ENCODE results near the gene TTC19.
A peak's percentile ranks its signal among the peaks of the same experiment; 100 is the strongest.
"Not testable (repeated sequence)": the region's sequence is repeated elsewhere in the genome, so short reads cannot be mapped to it uniquely, and the experiment has no call there.

Gene TTC19

GRCh38 chr17:15972497-15972951 is 27.1 kb upstream of the TTC19 start:
- DNase-seq (ENCODE audit: low read depth in 2 of 2, low spot score in 1 of 2): no peak

DNA sequence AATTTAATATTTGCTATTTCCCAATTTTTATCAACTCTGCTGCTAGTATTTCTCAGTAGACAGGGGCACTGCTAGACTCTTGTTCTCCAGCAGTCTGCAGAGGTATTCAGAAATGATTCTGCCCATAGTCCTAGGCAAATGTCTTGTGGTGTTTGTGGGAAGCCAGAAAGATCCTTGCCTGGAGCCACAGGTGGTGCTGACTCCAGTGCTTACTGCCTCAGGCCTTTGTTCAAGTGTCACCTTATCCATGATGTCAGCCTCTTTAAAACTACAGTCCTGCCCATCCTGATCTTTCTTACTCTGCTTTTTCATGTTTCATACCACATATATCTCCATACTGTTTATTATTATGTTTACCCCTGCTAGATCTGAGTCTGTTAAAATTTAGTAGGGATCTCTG is 26.6 kb upstream of the TTC19 start:
- no peak for DNase-seq (ENCODE audit: low read depth in 2 of 2, low spot score in 1 of 2)

DNA sequence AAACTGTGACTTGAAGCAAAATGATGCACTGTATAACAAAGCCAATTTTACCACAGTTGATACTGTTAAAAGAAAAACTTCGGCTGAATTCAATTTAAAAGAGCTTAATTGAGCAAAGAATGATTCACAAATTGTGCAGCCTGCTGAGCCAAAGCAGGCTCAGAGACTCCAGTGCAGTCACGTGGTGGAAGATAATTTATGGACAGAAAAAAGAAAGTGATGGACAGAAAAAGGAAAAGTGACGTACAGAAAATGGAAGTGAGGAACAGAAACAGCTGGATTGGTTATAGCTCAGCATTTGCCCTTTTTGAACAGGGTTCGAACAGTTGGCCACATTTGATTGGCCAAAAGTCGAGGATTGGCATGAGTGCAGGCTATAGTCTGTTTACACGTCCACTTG is 25.8 kb upstream of the TTC19 start:
- no peak for DNase-seq (ENCODE audit: low read depth in 2 of 2, low spot score in 1 of 2)

- no peak for DNase-seq (ENCODE audit: low read depth in 2 of 2, low spot score in 1 of 2)
These were observed 21.7 kb upstream of the TTC19 start for GRCh38 chr17:15977894-15978293.

DNA sequence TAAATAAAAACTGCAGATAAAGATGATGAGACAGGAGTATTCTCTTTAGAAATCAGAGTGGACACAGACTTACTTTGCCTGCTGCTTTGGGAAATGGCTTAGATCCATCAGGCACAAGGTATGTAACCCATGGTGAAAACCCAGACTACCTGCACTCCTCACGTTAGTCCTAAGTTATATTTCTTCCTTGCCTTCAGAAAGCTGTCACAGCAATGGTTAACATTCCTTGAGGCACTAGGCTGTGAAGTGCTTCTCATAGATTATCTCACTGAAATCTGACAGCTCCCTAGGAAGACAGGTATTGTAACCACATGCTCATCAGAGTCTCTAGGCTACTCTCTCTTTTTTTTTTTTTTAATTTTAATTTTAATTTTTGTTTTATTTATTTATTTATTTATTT is 21.0 kb upstream of the TTC19 start:
- DNase-seq (ENCODE audit: low read depth in 2 of 2, low spot score in 1 of 2): no peak

DNA sequence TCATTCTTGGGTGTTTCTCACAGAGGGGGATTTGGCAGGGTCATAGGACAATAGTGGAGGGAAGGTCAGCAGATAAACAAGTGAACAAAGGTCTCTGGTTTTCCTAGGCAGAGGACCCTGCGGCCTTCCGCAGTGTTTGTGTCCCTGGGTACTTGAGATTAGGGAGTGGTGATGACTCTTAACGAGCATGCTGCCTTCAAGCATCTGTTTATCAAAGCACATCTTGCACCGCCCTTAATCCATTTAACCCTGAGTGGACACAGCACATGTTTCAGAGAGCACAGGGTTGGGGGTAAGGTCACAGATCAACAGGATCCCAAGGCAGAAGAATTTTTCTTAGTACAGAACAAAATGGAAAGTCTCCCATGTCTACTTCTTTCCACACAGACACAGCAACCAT is 20.6 kb upstream of the TTC19 start:
- not testable (repeated sequence) for DNase-seq (ENCODE audit: low read depth in 2 of 2, low spot score in 1 of 2)

GRCh38 chr17:15981208-15981607 is 18.4 kb upstream of the TTC19 start:
- no peak for DNase-seq (ENCODE audit: low read depth in 2 of 2, low spot score in 1 of 2)

DNA sequence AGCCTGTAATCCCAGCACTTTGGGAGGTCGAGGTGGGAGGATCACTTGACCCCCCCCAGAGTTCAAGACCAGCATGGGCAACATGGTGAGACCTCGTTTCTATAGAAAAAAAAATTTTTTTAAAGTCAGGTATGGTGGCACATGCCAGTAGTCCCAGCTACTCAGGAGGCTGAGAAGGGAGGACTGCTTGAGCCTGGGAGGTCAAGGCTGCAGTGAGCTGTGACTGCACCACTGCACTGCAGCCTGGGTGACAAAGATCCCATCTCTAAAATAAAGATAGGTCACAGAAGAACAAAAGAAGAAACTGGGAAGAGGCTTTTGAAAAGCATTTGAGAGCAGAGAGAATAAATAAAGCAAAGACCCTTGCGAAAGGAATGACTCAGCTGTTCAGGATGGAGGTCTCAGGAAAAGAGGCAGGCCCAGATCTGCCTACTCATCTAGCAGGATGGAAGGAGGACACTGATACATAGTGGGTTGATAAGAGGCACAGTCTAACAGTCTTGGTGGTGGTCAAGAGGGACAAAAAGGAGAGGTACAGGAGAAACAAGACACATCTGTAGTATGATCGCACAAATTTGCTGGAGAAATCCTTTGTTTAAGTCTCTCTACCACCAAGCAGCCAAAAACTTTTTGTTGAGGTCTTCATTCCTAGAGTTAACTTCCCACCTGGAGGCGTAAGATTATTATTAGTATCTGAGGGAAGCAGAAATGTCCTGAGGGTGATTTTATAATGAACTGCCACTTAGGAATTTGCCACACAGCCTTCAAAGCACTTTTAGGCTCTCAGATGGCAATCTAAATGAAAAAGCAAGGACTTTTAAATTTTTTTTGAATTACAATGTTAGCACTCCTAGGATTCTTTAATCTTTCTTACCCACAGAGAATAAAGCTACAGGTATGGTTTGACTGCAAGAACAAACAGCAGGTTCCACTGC is 17.7 kb upstream of the TTC19 start:
- DNase-seq (ENCODE audit: low read depth in 2 of 2, low spot score in 1 of 2): no peak

DNA sequence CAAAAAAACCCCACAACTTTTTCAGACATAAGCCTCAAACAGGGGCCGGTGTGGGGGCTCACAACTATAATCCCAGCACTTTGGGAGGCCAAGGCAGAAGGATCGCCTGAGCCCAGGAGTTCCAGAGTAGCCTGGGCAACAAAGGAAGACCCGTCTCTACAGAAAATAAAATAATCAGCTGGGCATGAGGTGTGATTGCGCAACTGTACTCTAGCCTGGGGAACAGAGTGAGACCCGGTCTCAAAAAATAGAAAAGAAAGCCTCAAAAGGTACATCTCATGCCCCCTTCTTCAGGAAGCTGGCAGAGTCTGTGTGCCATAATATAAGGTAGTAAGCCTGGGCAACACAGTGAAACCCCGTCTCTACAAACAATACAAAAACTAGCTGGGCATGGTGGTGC is 3.3 kb upstream of the TTC19 start:
- no peak for DNase-seq (ENCODE audit: low read depth in 2 of 2, low spot score in 1 of 2)

DNA sequence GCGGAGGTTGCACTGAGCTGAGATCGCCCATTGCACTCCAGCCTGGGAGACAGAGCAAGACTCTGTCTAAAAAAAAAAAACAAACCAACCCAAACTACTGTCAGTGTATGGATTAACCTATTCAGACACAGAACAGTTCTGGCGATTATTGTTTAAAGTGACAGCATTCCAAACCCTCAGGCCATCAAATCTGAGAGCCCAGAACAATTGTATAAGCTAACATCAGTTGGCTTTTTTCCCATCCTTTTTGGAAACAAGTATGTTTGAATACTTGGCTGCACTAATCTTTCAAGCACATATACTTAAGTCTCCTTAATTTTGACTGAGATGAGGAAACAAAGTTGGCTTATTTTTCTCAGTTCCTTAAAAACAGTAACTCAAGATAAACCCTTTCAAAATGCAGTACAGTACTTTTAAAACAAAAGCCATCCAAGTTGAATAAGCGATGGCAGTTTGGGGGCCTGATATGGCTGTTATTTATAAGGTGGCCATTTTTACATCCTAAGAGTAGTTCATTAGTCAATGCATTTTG is 1.5 kb upstream of the TTC19 start:
- DNase-seq (ENCODE audit: low read depth in 2 of 2, low spot score in 1 of 2): no peak

DNA sequence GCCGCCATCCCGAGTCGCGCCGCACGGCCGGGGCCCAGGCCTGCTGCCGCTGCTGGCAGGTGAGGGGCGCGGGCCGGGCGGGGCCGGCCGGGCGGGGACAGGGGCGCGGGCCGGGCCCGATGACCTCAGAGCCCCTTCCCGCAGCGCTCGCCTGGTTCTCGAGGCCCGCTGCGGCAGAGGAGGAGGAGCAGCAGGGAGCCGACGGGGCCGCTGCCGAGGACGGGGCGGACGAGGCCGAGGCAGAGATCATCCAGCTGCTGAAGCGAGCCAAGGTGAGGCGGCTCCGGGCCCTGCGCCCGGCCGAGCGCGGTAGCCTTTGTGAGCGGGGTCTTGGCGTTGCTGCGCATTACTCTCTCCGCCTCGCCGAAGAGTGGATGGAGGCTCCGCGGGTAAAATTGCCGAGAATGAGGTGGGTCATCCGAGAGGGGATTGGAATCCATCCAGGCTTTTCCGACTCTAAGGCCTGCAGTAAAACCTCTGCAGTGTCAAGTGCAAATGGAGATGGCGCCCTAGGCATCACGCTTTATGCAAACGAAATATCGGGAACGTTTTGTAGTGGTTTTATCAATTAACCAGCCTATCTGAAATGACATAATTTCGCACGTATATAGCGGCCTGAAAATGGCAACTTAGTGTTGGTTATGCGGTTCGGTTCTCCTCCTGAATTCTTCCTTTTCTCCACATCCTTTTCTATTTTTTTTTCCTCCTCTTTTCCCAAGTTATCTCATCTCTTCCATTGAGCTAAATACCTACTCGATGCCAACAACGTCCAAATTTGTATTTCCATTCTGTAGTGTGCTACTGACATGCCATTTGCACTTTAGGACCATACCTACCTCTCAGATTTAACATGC is 577 bp downstream of the TTC19 start:
- DNase-seq (ENCODE audit: low read depth in 2 of 2, low spot score in 1 of 2): peak in 1 of 2 donors; percentile 15

- no peak for DNase-seq (ENCODE audit: low read depth in 2 of 2, low spot score in 1 of 2)
These were observed 1.7 kb downstream of the TTC19 start for GRCh38 chr17:16001226-16001897.

- DNase-seq (ENCODE audit: low read depth in 2 of 2, low spot score in 1 of 2): no peak
These were observed 3.2 kb downstream of the TTC19 start for GRCh38 chr17:16002708-16003260.

DNA sequence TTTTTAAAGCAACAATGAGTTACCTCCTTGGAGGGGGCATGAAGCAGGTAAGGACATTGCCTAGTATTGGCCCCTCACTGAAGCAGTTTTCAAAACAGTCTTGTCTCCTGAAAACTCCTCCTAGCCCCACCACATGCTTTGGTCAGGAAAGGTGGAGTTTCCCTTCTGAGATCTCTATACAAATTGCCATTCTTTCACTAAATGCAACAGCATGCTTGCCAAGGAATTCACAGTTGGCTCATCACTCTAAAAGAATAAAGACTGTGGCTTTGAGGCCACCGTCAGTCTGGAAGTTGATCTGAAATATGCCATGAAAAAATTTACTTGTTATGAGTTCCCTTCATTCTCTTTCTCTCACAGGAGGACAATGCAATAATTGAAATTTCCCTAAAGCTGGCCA is 4.2 kb downstream of the TTC19 start:
- DNase-seq (ENCODE audit: low read depth in 2 of 2, low spot score in 1 of 2): no peak

DNA sequence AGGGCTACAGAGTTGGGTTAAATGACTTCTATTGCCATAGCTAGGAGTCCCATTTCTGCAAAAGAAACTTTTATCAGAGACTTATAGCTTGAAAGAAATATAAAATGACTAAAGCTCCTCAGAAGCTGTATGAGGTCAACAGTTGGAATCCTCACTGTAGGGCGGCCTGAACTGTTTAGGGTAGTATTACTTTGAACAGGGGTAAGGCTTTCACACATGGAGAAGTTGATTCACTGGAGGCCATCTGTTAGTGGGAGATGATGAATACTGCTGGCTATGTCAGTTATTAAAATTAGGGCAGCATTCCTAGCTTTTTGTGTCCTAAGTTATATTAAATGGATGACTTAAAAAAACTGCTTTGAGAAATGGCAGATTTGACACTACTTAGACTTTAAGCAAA is 6.0 kb downstream of the TTC19 start:
- DNase-seq (ENCODE audit: low read depth in 2 of 2, low spot score in 1 of 2): no peak

DNA sequence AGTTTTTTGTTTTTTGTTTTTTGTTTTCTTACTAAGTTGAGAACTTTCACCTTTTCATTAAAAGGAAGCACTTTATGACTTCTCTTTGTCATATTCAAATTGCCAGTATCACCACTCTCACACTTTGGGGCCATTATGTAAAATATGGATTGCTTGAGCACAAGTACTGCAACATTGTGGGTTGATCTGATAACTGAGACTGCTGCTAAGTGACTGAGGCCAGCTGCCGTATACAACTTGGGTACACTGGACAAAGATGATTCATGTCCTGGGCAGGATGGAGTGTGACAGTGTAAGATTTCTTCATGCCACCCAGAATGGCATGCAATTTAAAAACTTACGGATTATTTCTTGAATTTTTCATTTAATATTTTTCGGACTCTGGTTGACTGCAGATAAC is 7.8 kb downstream of the TTC19 start:
- DNase-seq (ENCODE audit: low read depth in 2 of 2, low spot score in 1 of 2): no peak

DNA sequence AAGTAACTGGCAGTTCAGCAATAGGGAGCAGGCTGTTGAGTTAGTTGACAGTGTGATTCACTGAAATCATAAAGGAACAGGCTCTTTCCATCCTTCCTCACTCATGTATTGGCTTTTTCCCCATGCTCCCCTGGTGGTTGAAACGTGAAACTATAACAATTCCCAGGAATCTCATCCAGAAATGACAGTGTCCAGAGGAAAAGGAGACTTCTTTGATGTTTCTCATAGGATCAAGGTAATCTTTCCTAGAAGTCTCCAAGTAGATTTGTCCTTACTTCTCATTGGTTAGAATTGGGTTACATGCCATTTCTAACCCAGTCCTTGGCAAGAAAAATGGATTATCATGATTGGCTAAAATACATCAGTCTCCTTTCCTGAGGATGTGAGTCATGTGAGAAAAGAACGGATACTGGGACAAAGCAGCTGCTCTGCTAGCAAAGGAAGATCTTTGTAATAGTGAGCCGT is 14.4 kb downstream of the TTC19 start:
- no peak for DNase-seq (ENCODE audit: low read depth in 2 of 2, low spot score in 1 of 2)

DNA sequence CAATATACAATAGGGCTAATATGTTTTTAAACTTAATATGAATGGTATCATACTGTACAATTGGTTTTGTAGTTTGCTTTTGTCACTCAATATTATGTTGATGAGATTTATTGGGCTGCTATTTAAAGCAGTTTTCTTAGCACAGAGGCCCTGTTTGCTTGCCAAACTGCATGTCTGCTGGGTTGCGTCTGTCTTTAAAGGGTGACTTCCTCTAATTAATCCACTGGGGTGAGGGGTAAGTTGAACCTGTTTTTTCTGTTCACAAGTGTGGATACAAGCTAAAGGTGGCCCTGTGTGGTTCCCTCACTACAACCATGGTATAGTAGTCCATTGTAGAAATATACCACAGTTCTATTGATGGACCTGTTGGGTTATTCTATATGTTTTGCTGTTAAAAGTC is 19.7 kb downstream of the TTC19 start:
- no peak for DNase-seq (ENCODE audit: low read depth in 2 of 2, low spot score in 1 of 2)

DNA sequence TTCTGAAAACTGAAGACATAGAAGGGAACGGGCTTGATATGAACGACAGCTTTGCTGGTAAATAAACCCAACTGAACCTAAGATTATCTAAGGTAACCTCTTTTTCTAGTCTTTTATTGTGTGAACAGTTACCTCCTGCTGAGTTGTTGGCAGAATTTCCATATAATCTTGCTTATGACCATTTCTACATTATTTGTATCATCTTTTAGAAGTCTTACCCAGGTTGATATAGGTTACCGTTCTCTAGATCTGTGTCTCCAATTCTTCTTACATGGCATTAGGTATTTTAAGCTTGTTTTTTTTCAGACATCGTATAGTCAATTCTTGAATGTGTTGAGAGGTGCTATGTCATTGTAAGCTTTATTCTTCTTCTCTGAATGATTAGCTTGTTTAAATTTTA is 24.3 kb downstream of the TTC19 start:
- DNase-seq (ENCODE audit: low read depth in 2 of 2, low spot score in 1 of 2): no peak

DNA sequence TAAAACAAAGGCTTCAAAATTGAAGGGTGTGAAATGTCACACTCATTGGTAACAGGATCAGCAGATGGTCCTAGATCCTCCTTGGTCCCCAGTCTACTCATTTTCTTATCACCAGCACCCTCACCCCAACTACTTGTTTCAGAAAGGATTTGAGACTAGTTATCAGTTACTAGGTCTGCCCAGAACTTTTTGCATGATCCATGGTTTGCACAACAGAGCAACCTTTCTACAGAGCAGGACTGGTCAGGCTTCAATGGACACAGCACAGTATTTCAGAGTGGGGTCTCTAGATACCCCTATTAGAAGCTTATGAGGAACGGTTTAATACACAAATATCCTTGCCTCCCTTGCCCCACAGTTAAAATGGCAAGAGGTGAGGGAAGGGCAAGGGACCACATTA is 25.6 kb downstream of the TTC19 start:
- DNase-seq (ENCODE audit: low read depth in 2 of 2, low spot score in 1 of 2): no peak

DNA sequence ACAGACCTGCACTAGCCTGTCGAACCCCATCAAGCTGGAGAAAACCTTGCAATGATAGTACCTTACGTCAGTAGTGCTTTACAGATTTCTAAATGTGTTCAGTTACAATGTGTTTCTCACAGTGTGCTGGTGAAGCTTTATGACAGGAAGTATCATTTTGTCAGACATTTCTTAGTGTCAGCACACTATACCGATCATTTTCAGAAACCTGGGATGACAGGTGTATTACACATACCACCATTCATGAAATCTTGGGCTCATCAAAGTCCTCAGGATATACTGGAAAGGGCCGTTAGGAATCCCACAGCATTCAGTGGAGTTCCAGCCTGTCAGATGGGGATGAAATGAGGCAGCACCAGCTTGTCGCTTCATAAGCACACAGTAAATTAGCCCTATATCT is 27.3 kb downstream of the TTC19 start:
- DNase-seq (ENCODE audit: low read depth in 2 of 2, low spot score in 1 of 2): no peak

All from stimulated activated CD8-positive, alpha-beta memory T cell treated with anti-CD3 and anti-CD28 coated beads, Interleukin-4, amount 100 ng/mL, for 4 hours (primary cell).